Endothelial cell of umbilical vein (primary cell): ENCODE results near the gene RNF151.

ENCODE experiments used
- CTCF ChIP-seq, 2 donors: IDR thresholded peaks; 1 replicate in 1 of 2; 2 replicates in 1 of 2; pipeline ENCODE4 v1.5.1; 2011; ENCODE audit warnings: low read length in 2 of 2, mild to moderate bottlenecking in 2 of 2, moderate library complexity in 2 of 2, control low read depth in 1 of 2, inconsistent platforms in 1 of 2, low read depth in 1 of 2; ENCODE audit not compliant: insufficient read depth in 1 of 2; ENCODE audit errors: extremely low read depth in 1 of 2
- EZH2 ChIP-seq: IDR thresholded peaks from 2 replicates; pipeline ENCODE4 v1.6.1; 2012; ENCODE audit warnings: borderline replicate concordance, low read depth, mild to moderate bottlenecking, moderate library complexity, low read length, inconsistent platforms; ENCODE audit not compliant: severe bottlenecking
- FOS ChIP-seq: IDR thresholded peaks from 2 replicates; pipeline ENCODE4 v1.6.1; 2011; ENCODE audit warnings: mild to moderate bottlenecking, low read length, moderate library complexity, borderline replicate concordance; ENCODE audit not compliant: insufficient read depth
- GATA2 ChIP-seq: IDR thresholded peaks from 2 replicates; pipeline ENCODE4 v1.7.0; 2011; ENCODE audit warnings: low read depth, mild to moderate bottlenecking, moderate library complexity, mixed read lengths, low read length; ENCODE audit not compliant: insufficient read length, insufficient read depth
- JUN ChIP-seq: IDR thresholded peaks from 2 replicates; pipeline ENCODE4 v1.6.1; 2011; ENCODE audit warnings: borderline replicate concordance, low read depth; ENCODE audit not compliant: insufficient read length, insufficient read depth
- MYC ChIP-seq: IDR thresholded peaks from one replicate; pipeline ENCODE4 v1.6.1; 2011; ENCODE audit warnings: mild to moderate bottlenecking, low read depth, low read length
- POLR2A ChIP-seq: IDR thresholded peaks from 2 replicates; pipeline ENCODE4 v1.6.1; 2012; ENCODE audit warnings: low read depth, mild to moderate bottlenecking, control low read depth, low read length
- POLR2AphosphoS5 ChIP-seq: IDR thresholded peaks from 2 replicates; pipeline ENCODE4 v1.6.1; 2012; ENCODE audit warnings: low read depth, mild to moderate bottlenecking, control low read depth, low read length, moderate library complexity; ENCODE audit not compliant: insufficient read depth

GRCh38 chr16:1946495-1947368, 19.9 kb upstream of the RNF151 start:
- TF ChIP-seq POLR2AphosphoS5, result no peak
- peak in 1 of 2 donors; percentile 27 for TF ChIP-seq CTCF (IDR thresholded peaks at IDR 0.05; ENCODE audit: extremely low read depth in 1 of 2, insufficient read depth in 1 of 2, low read depth in 1 of 2, low read length in 2 of 2)
- no peak for TF ChIP-seq POLR2A
- TF ChIP-seq EZH2, result no peak
- no peak for TF ChIP-seq JUN
- TF ChIP-seq FOS, result no peak
- no peak for TF ChIP-seq MYC
- TF ChIP-seq GATA2, result no peak
